Panc1 (cell line): ENCODE measurements around the gene EIF2B2. TPM values are rescaled to one million over a fixed set of nuclear protein-coding genes. Genes with fewer than 3 reads are reported as not detected.

Experiments
- ATAC-seq: fragments of 200-7000 bp; cut with Tn5 transposase; 2 replicates; pipeline ENCODE4 v1.9.1; 2020; ENCODE audit warnings: mild to moderate bottlenecking, moderate library complexity
- BruUV-seq: library from RNA; stranded (reverse); fragments of 400-500 nt; replicated peaks from 2 replicates; lab custom pipeline; 2021; lab: Mats Ljungman, UMichigan
- CTCF ChIA-PET: fragments of 300-600 bp; sonication (Branson Sonifier 250); formaldehyde crosslinking; loops from one replicate; lab custom pipeline; 2022; ENCODE audit warnings: antibody characterized with exemption; lab: Charles Lee
- POLR2A ChIA-PET: fragments of 300-600 bp; sonication (Branson Sonifier 250); formaldehyde crosslinking; loops from one replicate; lab custom pipeline; 2022; ENCODE audit warnings: antibody characterized with exemption; lab: Charles Lee
- DNase-seq: peaks from one replicate; pipeline ENCODE4 v3.0.0-alpha.2; 2010; ENCODE audit warnings: low read depth, low spot score
- H3K27ac ChIP-seq: 2 replicates; pipeline ENCODE4 v1.5.1; 2011; ENCODE audit warnings: mild to moderate bottlenecking, low read length, inconsistent platforms
- H3K27me3 ChIP-seq: fragments of 200-500 bp; sonication (Bioruptor generic); 2 replicates; pipeline ENCODE4 v1.6.0; 2014; ENCODE audit warnings: low read length, inconsistent platforms; ENCODE audit not compliant: control insufficient read depth, insufficient read depth
- H3K36me3 ChIP-seq: fragments of 200-500 bp; sonication (Bioruptor generic); 2 replicates; pipeline ENCODE4 v1.5.1; 2014; ENCODE audit warnings: inconsistent platforms, mild to moderate bottlenecking, low read length, moderate library complexity; ENCODE audit not compliant: control insufficient read depth, insufficient read depth
- H3K4me1 ChIP-seq: 2 replicates; pipeline ENCODE4 v1.5.1; 2011; ENCODE audit warnings: inconsistent platforms, mild to moderate bottlenecking, low read length, moderate library complexity; ENCODE audit not compliant: control insufficient read depth, insufficient read depth
- H3K4me3 ChIP-seq, 2 experiments: 2 replicates each; pipeline ENCODE4 v1.5.1; 2011 to 2012; ENCODE audit warnings: low read depth in 2 of 2, low read length in 2 of 2, mild to moderate bottlenecking in 2 of 2, inconsistent platforms in 1 of 2, moderate library complexity in 1 of 2
- H3K9me3 ChIP-seq: fragments of 200-500 bp; sonication (Bioruptor generic); 2 replicates; pipeline ENCODE4 v1.5.1; 2014; ENCODE audit warnings: low read depth, mild to moderate bottlenecking, inconsistent platforms, low read length, moderate library complexity; ENCODE audit not compliant: control insufficient read depth, insufficient read depth
- POLR2AphosphoS5 ChIP-seq: IDR thresholded peaks from 2 replicates; pipeline ENCODE4 v1.6.1; 2012; ENCODE audit warnings: mild to moderate bottlenecking, low read depth, low read length, moderate library complexity
- SIN3A ChIP-seq: IDR thresholded peaks from 2 replicates; pipeline ENCODE4 v1.6.1; 2012; ENCODE audit warnings: low read depth, mild to moderate bottlenecking, low read length, moderate library complexity, borderline replicate concordance; ENCODE audit not compliant: insufficient read depth
- TCF7L2 ChIP-seq: IDR thresholded peaks from 2 replicates; pipeline ENCODE4 v1.6.1; 2011; ENCODE audit warnings: mild to moderate bottlenecking, low read depth, low read length, inconsistent platforms
- in situ Hi-C: cut with HindIII; loops from 2 replicates; pipeline ENCODE4 v1.10.0; 2016; ENCODE audit warnings: low sequenced_read_pairs, low pct_unique_long_range_greater_than_20kb
- intact Hi-C: fragments of 100-400 bp; cut with micrococcal nuclease; formaldehyde crosslinking; loops from one replicate; pipeline ENCODE4 v1.10.0; 2022; ENCODE audit not compliant: unreplicated experiment
- total RNA-seq: library from RNA; stranded (reverse); gene quantifications from one replicate; pipeline ENCODE4 v1.2.1, GENCODE V29; 2021; ENCODE audit not compliant: unreplicated experiment
- TF ChIP-seq, protein P1 (sequence below), 2 experiments: IDR thresholded peaks; 2 replicates each; pipeline ENCODE4 v1.6.1; 2011 to 2012; ENCODE audit warnings: low read depth in 2 of 2, control low read depth in 1 of 2, low read length in 1 of 2, mild to moderate bottlenecking in 1 of 2, moderate library complexity in 1 of 2; ENCODE audit not compliant: insufficient read depth in 1 of 2

EIF2B2 gene
- total RNA-seq, 1 experiment from 2014 or later, result 37.5 TPM

- no peaks in the 10 kb centered on the region for H3K36me3 ChIP-seq
- intact Hi-C loops, result no loop called here
- TF ChIP-seq SIN3A, result no peak
- H3K27me3 ChIP-seq, result no peaks in the 10 kb centered on the region
- ATAC-seq (no peak), DNase-seq (no peak)
- 0 out of 2 replicates have a peak overlapping the region, but pooled peaks have one; percentile 17 for H3K27ac ChIP-seq
- CTCF ChIA-PET, result no interaction called here
- H3K9me3 ChIP-seq, result no peaks in the 10 kb centered on the region
- no TSS peak for BruUV-seq
- peaks cover 10% of the 10 kb centered on the region for H3K4me1 ChIP-seq
- H3K4me3 ChIP-seq, result no peak overlapping the region
- in situ Hi-C loops, result no loop called here
- POLR2A ChIA-PET, result no interaction called here
Measured at GRCh38 chr14:74979029-74979428, 23.7 kb upstream of the EIF2B2 start.

GRCh38 chr14:74979442-74980397, 23.0 kb upstream of the EIF2B2 start:
- no peak for DNase-seq
- in situ Hi-C loops (no loop called here), intact Hi-C loops (no loop called here)
- Histone ChIP-seq H3K27me3 (no peaks in the 10 kb centered on the region), H3K4me1 (peaks cover 10% of the 10 kb centered on the region), H3K4me3 (no peak overlapping the region), H3K9me3 (no peaks in the 10 kb centered on the region), H3K36me3 (no peaks in the 10 kb centered on the region), H3K27ac (peak overlapping the region; percentile 17; the same call in 1 of the 2 replicates)
- POLR2A ChIA-PET, result interaction anchor here (1.2 kb wide), 1 partner anchor 120 kb away, joined by 3 read pairs; no protein-coding TSS in a partner anchor
- ATAC-seq, result peak; percentile 68
- no TSS peak for BruUV-seq
- no peak for TF ChIP-seq TCF7L2
- CTCF ChIA-PET, result no interaction called here

DNA sequence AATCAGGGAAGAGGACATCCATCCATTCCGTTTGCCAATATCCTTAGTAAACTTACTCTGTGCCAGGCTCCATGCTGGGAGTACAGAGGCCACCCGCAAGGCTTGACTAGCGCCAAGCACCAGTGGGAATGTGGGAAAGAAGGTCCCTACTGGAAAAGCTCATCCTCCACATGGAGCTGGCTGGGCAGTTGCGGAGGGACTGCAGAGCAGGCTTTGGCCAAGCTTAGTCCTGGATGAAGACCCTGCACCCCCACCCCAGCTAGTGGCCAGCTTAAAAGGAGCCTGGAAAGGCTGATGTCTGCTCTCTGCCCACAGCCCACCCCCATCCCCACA, 22.4 kb upstream of the EIF2B2 start:
- H3K4me1 ChIP-seq, result peaks cover 10% of the 10 kb centered on the region

More for the DNA sequence above, 22.4 kb upstream of the EIF2B2 start:
- POLR2A ChIA-PET, result interaction anchor here (1.2 kb wide), 1 partner anchor 121 kb away, joined by 3 read pairs; no protein-coding TSS in a partner anchor
- DNase-seq (no peak), ATAC-seq (no peak)
- TF ChIP-seq, protein P1, sequence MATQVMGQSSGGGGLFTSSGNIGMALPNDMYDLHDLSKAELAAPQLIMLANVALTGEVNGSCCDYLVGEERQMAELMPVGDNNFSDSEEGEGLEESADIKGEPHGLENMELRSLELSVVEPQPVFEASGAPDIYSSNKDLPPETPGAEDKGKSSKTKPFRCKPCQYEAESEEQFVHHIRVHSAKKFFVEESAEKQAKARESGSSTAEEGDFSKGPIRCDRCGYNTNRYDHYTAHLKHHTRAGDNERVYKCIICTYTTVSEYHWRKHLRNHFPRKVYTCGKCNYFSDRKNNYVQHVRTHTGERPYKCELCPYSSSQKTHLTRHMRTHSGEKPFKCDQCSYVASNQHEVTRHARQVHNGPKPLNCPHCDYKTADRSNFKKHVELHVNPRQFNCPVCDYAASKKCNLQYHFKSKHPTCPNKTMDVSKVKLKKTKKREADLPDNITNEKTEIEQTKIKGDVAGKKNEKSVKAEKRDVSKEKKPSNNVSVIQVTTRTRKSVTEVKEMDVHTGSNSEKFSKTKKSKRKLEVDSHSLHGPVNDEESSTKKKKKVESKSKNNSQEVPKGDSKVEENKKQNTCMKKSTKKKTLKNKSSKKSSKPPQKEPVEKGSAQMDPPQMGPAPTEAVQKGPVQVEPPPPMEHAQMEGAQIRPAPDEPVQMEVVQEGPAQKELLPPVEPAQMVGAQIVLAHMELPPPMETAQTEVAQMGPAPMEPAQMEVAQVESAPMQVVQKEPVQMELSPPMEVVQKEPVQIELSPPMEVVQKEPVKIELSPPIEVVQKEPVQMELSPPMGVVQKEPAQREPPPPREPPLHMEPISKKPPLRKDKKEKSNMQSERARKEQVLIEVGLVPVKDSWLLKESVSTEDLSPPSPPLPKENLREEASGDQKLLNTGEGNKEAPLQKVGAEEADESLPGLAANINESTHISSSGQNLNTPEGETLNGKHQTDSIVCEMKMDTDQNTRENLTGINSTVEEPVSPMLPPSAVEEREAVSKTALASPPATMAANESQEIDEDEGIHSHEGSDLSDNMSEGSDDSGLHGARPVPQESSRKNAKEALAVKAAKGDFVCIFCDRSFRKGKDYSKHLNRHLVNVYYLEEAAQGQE (IDR thresholded peaks at IDR 0.05; ENCODE audit: insufficient read depth in 1 of 2, low read depth in 2 of 2, low read length in 1 of 2), result no peak
- TF ChIP-seq SIN3A (no peak), POLR2AphosphoS5 (no peak)
- Histone ChIP-seq H3K27ac (no peak overlapping the region), H3K27me3 (no peaks in the 10 kb centered on the region), H3K4me3 (no peak overlapping the region), H3K36me3 (no peaks in the 10 kb centered on the region), H3K9me3 (no peaks in the 10 kb centered on the region)
- CTCF ChIA-PET, result no interaction called here
- no TSS peak for BruUV-seq
- in situ Hi-C loops (no loop called here), intact Hi-C loops (no loop called here)
